ENCODE data around the gene COL8A2. TPM values are rescaled to one million over a fixed set of nuclear protein-coding genes. Genes with fewer than 3 reads are reported as not detected.
A peak's percentile ranks its signal among the peaks of the same experiment; 100 is the strongest.

The COL8A2 gene
- total RNA-seq, 4 donors from 2014 or later, result 1.2 to 16.6 (median 5.8) TPM

GRCh38 chr1:36084497-36085115 lies 40.4 kb downstream of the COL8A2 start:
- no peaks in the 10 kb centered on the region for H3K9me3 ChIP-seq
- H3K4me1 ChIP-seq, result peaks cover 2 to 9% of the 10 kb centered on the region in 2 donors
- peak overlapping the region in 1 of 2 donors; percentile 27 for H3K27ac ChIP-seq
- TF ChIP-seq, protein P1, sequence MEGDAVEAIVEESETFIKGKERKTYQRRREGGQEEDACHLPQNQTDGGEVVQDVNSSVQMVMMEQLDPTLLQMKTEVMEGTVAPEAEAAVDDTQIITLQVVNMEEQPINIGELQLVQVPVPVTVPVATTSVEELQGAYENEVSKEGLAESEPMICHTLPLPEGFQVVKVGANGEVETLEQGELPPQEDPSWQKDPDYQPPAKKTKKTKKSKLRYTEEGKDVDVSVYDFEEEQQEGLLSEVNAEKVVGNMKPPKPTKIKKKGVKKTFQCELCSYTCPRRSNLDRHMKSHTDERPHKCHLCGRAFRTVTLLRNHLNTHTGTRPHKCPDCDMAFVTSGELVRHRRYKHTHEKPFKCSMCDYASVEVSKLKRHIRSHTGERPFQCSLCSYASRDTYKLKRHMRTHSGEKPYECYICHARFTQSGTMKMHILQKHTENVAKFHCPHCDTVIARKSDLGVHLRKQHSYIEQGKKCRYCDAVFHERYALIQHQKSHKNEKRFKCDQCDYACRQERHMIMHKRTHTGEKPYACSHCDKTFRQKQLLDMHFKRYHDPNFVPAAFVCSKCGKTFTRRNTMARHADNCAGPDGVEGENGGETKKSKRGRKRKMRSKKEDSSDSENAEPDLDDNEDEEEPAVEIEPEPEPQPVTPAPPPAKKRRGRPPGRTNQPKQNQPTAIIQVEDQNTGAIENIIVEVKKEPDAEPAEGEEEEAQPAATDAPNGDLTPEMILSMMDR (IDR thresholded peaks at IDR 0.05), result no peak
- TF ChIP-seq POLR2A (IDR thresholded peaks at IDR 0.05), result no peak
- peak overlapping the region; percentile 41 to 46 for H3K4me3 ChIP-seq
- H3K36me3 ChIP-seq, result no peaks in the 10 kb centered on the region
- DNase-seq, result no peak
- no peaks in the 10 kb centered on the region for H3K27me3 ChIP-seq
- intact Hi-C loops (cut with DNase I; ENCODE audit: low total_unique reads), result no loop called here

DNA sequence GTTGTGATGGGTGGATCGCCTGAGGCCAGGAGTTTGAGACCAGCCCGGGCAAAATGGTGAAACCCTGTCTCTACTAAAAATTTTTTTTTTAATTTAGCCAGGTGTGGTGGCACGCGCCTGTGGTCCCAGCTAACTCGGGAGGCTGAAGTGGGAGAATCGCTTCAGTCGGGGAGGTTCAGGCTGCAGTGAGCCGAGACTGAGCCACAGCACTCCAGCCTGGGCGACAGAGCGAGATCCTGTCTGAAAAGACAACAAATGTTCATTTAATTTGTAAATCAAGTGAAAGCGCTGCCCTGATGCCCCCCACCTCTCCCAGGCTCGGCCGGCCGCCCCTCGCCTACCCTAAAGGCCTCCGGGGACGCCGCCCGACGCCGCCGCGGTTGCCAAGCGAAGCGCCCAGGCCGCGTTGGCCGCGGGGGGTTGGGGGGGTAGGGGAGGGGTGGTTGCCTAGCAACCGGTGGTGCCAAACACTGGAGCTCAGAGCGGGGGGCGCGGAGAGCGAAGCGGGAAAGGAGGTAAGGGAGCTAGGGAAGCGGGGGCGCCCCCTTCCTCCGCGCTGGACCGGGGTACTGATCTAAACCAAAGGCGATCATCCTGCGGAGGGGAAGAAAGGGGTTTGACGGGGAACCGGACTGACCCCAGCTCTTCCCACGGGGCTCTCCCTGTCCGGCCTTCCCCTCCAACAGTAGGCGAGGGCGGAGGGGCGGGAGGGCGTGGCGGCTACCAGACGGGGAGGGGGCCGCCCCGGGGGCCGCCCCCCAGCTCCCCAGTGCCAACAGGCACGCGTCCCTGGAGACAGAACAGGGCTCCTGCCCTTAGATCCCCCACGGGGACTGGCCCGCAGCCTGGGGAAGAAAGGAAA lies 41.2 kb downstream of the COL8A2 start, which contains the start of gene TEKT2:
TSS of gene TEKT2 (plus strand) at position 460 of the 862 bp plus-strand sequence. CDS start 828 bp downstream, outside the sequence.
- no peaks in the 10 kb centered on the region for H3K9me3 ChIP-seq
- H3K4me3 ChIP-seq, result peak within 1 kb of the TSS; percentile 41 to 46
- intact Hi-C loops (cut with DNase I; ENCODE audit: low total_unique reads), result no loop called here
- no peaks in the 10 kb centered on the region for H3K27me3 ChIP-seq
- no peaks in the 10 kb centered on the region for H3K36me3 ChIP-seq
- DNase-seq, result no peak
- H3K27ac ChIP-seq, result peak within 1 kb of the TSS in 1 of 2 donors; percentile 27
- peaks cover 0 to 5% of the 10 kb centered on the region in 2 donors for H3K4me1 ChIP-seq
- no peak for TF ChIP-seq POLR2A (IDR thresholded peaks at IDR 0.05)
- TF ChIP-seq, protein P1 (IDR thresholded peaks at IDR 0.05), result no peak

- intact Hi-C loops (cut with DNase I; ENCODE audit: low total_unique reads), result no loop called here
- Histone ChIP-seq H3K36me3 (no peaks in the 10 kb centered on the region), H3K27ac (no peak overlapping the region), H3K4me1 (peaks cover 0 to 2% of the 10 kb centered on the region in 2 donors), H3K4me3 (no peak overlapping the region), H3K9me3 (no peaks in the 10 kb centered on the region), H3K27me3 (no peaks in the 10 kb centered on the region)
- TF ChIP-seq, protein P1 (IDR thresholded peaks at IDR 0.05), result no peak
- TF ChIP-seq POLR2A (IDR thresholded peaks at IDR 0.05), result no peak
- no peak for DNase-seq
These were observed 41.8 kb downstream of the COL8A2 start for GRCh38 chr1:36083219-36083618.

DNA sequence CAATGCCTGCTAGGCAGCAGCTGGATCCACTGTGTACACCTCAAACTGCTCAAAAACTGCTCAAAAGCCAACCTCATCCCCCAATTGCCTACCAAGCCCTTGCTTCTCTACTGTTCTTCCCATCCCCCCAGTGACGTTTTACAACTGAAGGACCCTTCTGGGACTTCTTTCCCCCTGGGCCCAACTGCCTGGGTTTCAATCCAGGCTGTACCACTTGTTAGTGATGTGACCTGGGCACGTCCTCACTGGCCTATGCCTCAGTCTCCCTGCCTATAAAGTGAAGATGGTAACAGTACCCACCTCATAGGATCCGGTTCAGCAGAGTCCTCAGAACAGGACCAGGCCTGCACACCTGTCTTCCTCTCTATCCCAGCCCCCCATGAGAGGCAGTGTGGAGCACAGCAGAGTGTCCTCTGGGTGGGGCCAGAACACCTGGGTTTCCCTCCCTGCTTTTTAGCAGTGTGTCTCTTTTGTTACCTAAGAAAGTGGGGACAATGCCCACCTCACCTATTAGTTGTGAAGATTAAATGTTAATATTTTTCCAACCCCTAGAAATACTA lies 43.0 kb downstream of the COL8A2 start:
- Histone ChIP-seq H3K36me3 (no peaks in the 10 kb centered on the region), H3K27me3 (no peaks in the 10 kb centered on the region), H3K4me3 (no peak overlapping the region), H3K4me1 (no peaks in the 10 kb centered on the region), H3K27ac (no peak overlapping the region), H3K9me3 (no peaks in the 10 kb centered on the region)
- DNase-seq, result no peak
- intact Hi-C loops (cut with DNase I; ENCODE audit: low total_unique reads), result no loop called here
- no peak for TF ChIP-seq POLR2A (IDR thresholded peaks at IDR 0.05)
- TF ChIP-seq, protein P1 (IDR thresholded peaks at IDR 0.05), result no peak

All from uterus (tissue), 4 donors.